CD8-positive, alpha-beta memory T cell (primary cell): Measurements from ENCODE around the gene HSD17B7. TPM values are rescaled to one million over a fixed set of nuclear protein-coding genes. Genes with fewer than 3 reads are reported as not detected.

ENCODE experiments used
- CTCF ChIA-PET: fragments of 350-600 bp; sonication (Branson Sonifier 250); formaldehyde crosslinking; loops from one replicate; lab custom pipeline; 2021; ENCODE audit warnings: antibody characterized with exemption; lab: Charles Lee
- POLR2A ChIA-PET: fragments of 350-600 bp; sonication (Branson Sonifier 250); formaldehyde crosslinking; loops from one replicate; lab custom pipeline; 2021; ENCODE audit warnings: antibody characterized with exemption; lab: Charles Lee
- DNase-seq, 5 donors: peaks; one replicate each; pipeline versions ENCODE4 v3.0.0 to v3.0.0-alpha.2; 2020 to 2022; ENCODE audit warnings: mixed read lengths in 1 of 5
- H3K27ac ChIP-seq: one replicate; pipeline ENCODE4 v1.7.0; 2013; ENCODE audit warnings: low read depth, mild to moderate bottlenecking, low read length, moderate library complexity
- H3K27me3 ChIP-seq: 2 replicates; pipeline ENCODE4 v1.7.0; 2013; ENCODE audit warnings: low read length, mild to moderate bottlenecking; ENCODE audit not compliant: insufficient read depth, poor library complexity, severe bottlenecking
- H3K36me3 ChIP-seq: 2 replicates; pipeline ENCODE4 v1.7.0; 2013; ENCODE audit warnings: mild to moderate bottlenecking, low read length, moderate library complexity; ENCODE audit not compliant: insufficient read depth
- H3K4me1 ChIP-seq: 2 replicates; pipeline ENCODE4 v1.7.0; 2013; ENCODE audit warnings: mild to moderate bottlenecking, low read length, moderate library complexity; ENCODE audit not compliant: insufficient read depth
- H3K4me3 ChIP-seq: 2 replicates; pipeline ENCODE4 v1.7.0; 2013; ENCODE audit warnings: mild to moderate bottlenecking, low read length
- H3K9me3 ChIP-seq: 2 replicates; pipeline ENCODE4 v1.7.0; 2013; ENCODE audit warnings: mild to moderate bottlenecking, low read length
- H3K27ac Mint-ChIP-seq, 8 donors: one replicate each; pipeline ENCODE4 v1.8.0; 2020 to 2021; ENCODE audit warnings: mixed read lengths in 8 of 8, mild to moderate bottlenecking in 6 of 8, inconsistent platforms in 3 of 8, moderate library complexity in 3 of 8
- H3K27me3 Mint-ChIP-seq, 2 donors: one replicate each; pipeline ENCODE4 v1.8.0; 2020 to 2021; ENCODE audit warnings: mixed read lengths in 2 of 2, mild to moderate bottlenecking in 1 of 2, moderate library complexity in 1 of 2
- H3K36me3 Mint-ChIP-seq, 3 donors: one replicate each; pipeline ENCODE4 v1.8.0; 2020 to 2021; ENCODE audit warnings: mixed read lengths in 3 of 3, inconsistent platforms in 1 of 3, mild to moderate bottlenecking in 1 of 3
- H3K4me1 Mint-ChIP-seq, 3 donors: one replicate each; pipeline ENCODE4 v1.8.0; 2020 to 2021; ENCODE audit warnings: mixed read lengths in 3 of 3, inconsistent platforms in 1 of 3, mild to moderate bottlenecking in 1 of 3
- H3K4me3 Mint-ChIP-seq, 7 donors: one replicate each; pipeline ENCODE4 v1.8.0; 2020 to 2021; ENCODE audit warnings: mixed read lengths in 7 of 7, mild to moderate bottlenecking in 6 of 7, moderate library complexity in 4 of 7, inconsistent platforms in 2 of 7
- H3K9me3 Mint-ChIP-seq, 5 donors: one replicate each; pipeline ENCODE4 v1.8.0; 2020 to 2022; ENCODE audit warnings: mixed read lengths in 5 of 5, mild to moderate bottlenecking in 3 of 5, moderate library complexity in 2 of 5, inconsistent platforms in 1 of 5
- polyA plus RNA-seq: library from polyadenylated mRNA; unstranded; fragments of 300-500 nt; fragmentation: Illumina TruSeq; gene quantifications from one replicate; pipeline ENCODE4 v1.2.3, GENCODE V29; 2021
- total RNA-seq, 2 experiments: library from RNA; stranded (reverse); gene quantifications; one replicate each; pipeline ENCODE4 v1.2.3, GENCODE V29; 2021

HSD17B7 gene
- total and polyA plus RNA-seq, 3 experiments from 2014 or later, result 18.7 to 22.6 (median 20.4) TPM

DNA sequence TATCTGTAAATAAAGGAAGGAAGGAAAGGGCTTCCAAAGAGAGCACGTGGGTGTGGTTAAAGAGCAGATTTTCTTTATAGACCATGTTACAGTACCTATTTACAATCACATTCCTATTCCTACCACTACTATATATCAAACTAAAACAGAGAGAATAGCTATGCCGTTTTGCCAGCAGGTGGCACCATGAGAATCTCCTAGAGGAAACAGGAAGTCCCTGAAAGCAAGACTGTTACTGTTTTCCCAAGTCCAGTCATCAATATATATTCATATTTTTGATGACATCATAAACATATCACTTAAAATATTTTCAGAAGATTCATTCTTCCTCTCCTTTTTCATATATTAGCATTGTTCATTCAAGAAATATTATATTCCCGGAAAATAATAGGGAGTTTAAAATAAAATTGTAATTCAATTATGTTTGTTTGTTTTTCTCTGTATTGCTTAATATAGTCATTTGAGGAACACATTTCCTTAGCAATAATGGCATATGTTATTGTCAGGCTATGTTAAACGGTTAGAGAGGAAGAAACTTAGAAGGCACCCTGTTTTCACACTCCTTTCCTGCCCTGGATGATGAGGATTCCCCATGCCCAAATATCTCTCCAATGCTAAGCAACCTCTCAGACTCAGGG is 63.9 kb downstream of the HSD17B7 start:
- Mint-ChIP-seq H3K4me3 (no peak overlapping the region), H3K27me3 (peaks cover 4 to 11% of the 10 kb centered on the region in 2 donors), H3K27ac (no peak overlapping the region), H3K4me1 (no peaks in the 10 kb centered on the region), H3K9me3 (no peaks in the 10 kb centered on the region), H3K36me3 (no peaks in the 10 kb centered on the region)
- Histone ChIP-seq H3K9me3 (no peaks in the 10 kb centered on the region), H3K27me3 (no peaks in the 10 kb centered on the region), H3K4me3 (no peak overlapping the region), H3K27ac (no peak overlapping the region), H3K36me3 (no peaks in the 10 kb centered on the region), H3K4me1 (no peaks in the 10 kb centered on the region)
- ChIA-PET POLR2A (interaction anchor here (0.5 kb wide), 1 partner anchor 114 kb away, joined by 3 read pairs; no protein-coding TSS in a partner anchor), CTCF (interaction anchor here (1.3 to 2.3 kb wide), 3 partner anchors 456 to 466 kb away, joined by 4 to 25 read pairs (median 4); no protein-coding TSS in a partner anchor)
- DNase-seq, result peak; percentile 13 to 64 (median 25)

DNA sequence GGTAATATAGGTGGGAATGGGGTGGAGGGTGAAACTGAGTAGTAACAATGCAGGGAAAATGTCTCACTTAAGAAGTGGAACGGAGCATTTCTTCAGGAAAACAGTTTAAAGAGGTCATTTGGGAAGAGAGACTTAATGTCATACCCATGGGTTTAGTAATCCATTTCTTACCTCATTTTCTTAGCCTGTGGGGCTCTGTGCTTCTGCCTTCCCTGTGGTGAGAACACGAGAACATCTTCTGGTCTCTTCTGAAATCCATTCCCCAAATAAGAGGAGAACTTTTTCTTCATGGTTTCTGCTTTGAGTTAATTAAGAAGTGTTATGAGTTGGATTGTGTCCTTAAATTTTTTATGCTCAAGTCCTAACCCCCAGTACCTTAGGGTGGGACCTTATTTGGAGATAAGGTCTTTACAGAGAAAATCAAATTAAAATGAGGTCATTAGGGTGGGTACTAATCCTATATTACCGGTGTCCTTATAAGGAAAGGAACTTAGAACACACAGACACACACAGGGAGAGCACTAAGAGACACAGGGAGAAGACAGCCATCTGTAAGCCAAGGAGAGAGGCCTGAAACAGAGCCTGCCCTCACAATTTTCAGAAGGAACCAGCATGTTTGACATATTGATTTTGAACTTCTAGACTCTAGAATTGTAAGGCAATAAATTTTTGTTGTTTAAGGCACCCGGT is 65.1 kb downstream of the HSD17B7 start:
- ChIA-PET CTCF (no interaction called here), POLR2A (no interaction called here)

DNA sequence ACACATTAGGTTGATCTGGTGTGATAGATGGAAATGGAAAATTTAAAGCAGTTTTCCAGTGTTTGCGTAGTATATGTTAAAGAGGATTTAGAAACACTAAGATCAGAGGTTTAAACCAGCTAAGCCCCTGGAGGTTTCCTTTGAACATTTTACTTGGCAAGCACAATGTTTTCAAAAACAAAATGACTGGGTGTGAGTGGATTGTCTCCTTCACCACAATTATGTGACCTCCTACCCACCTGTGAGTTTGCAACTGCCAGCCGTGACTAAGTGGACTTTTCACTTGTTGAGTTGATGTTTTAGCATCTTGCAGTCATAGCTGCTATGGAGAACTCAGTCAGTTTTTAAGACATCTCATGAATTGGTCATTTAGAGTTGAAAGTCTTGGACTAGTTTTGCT is 65.8 kb downstream of the HSD17B7 start:
- Histone ChIP-seq H3K9me3 (no peaks in the 10 kb centered on the region), H3K36me3 (no peaks in the 10 kb centered on the region), H3K27ac (no peak overlapping the region), H3K4me3 (no peak overlapping the region), H3K27me3 (no peaks in the 10 kb centered on the region), H3K4me1 (no peaks in the 10 kb centered on the region)
- Mint-ChIP-seq H3K4me3 (no peak overlapping the region), H3K36me3 (no peaks in the 10 kb centered on the region), H3K9me3 (no peaks in the 10 kb centered on the region), H3K27me3 (peaks cover 6 to 11% of the 10 kb centered on the region in 2 donors), H3K4me1 (no peaks in the 10 kb centered on the region), H3K27ac (no peak overlapping the region)
- CTCF ChIA-PET, result no interaction called here
- no peak for DNase-seq
- POLR2A ChIA-PET, result no interaction called here

More for the DNA sequence above, 65.1 kb downstream of the HSD17B7 start:
- Mint-ChIP-seq H3K27ac (no peak overlapping the region), H3K27me3 (peaks cover 8 to 11% of the 10 kb centered on the region in 2 donors), H3K4me3 (no peak overlapping the region), H3K36me3 (no peaks in the 10 kb centered on the region), H3K4me1 (no peaks in the 10 kb centered on the region), H3K9me3 (no peaks in the 10 kb centered on the region)
- Histone ChIP-seq H3K9me3 (no peaks in the 10 kb centered on the region), H3K27me3 (no peaks in the 10 kb centered on the region), H3K27ac (no peak overlapping the region), H3K4me3 (no peak overlapping the region), H3K36me3 (no peaks in the 10 kb centered on the region), H3K4me1 (no peaks in the 10 kb centered on the region)
- no peak for DNase-seq

DNA sequence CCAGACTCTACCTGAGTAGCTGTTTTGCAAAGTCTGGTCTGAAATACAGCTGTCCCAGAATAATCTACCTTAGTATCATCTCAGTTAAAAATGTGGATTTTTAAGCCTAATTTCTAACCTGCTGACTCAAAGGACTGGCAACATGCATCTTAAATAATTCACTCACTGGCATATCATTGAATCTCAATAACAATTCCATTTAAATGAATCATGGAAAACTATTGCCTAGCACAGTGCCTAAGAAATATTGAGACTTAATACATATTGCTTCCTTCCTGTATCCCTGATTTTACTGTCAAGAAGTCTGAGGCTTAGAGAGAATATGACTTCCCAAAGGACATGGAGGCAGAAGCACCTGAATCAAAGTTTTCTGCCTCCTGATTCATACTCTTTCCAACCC is 67.3 kb downstream of the HSD17B7 start:
- CTCF ChIA-PET, result no interaction called here

DNA sequence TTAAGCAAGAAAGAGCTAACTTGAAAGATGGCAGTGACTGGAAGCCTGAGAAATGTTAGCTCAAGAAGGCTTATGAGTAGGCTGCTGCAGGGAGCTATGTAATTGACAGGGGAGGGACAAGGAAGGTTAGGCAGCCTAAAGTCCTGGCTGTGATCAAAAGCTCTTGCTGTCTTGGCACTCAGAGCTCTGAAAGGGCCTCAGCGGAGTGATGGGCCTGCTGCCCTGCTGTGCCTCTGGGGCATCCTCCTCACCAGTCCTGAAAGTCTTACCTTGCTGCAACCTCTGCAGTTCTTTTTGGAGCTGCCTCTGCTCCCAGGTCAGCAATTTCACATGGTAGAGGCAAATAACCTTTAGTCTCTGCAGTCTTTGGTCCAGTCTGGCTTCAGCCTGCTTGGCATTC is 68.7 kb downstream of the HSD17B7 start:
- no peak for DNase-seq
- no peaks in the 10 kb centered on the region for H3K36me3 ChIP-seq
- H3K27me3 ChIP-seq, result no peaks in the 10 kb centered on the region
- Mint-ChIP-seq H3K27me3 (peaks cover 19 to 25% of the 10 kb centered on the region in 2 donors), H3K4me3 (no peak overlapping the region), H3K9me3 (peaks cover 0 to 3% (median 0%) of the 10 kb centered on the region in 5 donors), H3K4me1 (no peaks in the 10 kb centered on the region), H3K36me3 (no peaks in the 10 kb centered on the region), H3K27ac (no peak overlapping the region)
- H3K27ac ChIP-seq, result no peak overlapping the region
- H3K4me1 ChIP-seq, result no peaks in the 10 kb centered on the region
- ChIA-PET POLR2A (no interaction called here), CTCF (interaction anchor here (1.1 kb wide), 1 partner anchor 11 kb away, joined by 4 read pairs; no protein-coding TSS in a partner anchor)
- no peak overlapping the region for H3K4me3 ChIP-seq
- H3K9me3 ChIP-seq, result no peaks in the 10 kb centered on the region

More for the DNA sequence above, 67.3 kb downstream of the HSD17B7 start:
- H3K27me3 ChIP-seq, result no peaks in the 10 kb centered on the region
- Mint-ChIP-seq H3K36me3 (no peaks in the 10 kb centered on the region), H3K4me3 (no peak overlapping the region), H3K9me3 (no peaks in the 10 kb centered on the region), H3K27ac (no peak overlapping the region), H3K27me3 (peaks cover 12 to 17% of the 10 kb centered on the region in 2 donors), H3K4me1 (no peaks in the 10 kb centered on the region)
- POLR2A ChIA-PET, result no interaction called here
- H3K4me3 ChIP-seq, result no peak overlapping the region
- H3K27ac ChIP-seq, result no peak overlapping the region
- no peak for DNase-seq
- H3K36me3 ChIP-seq, result no peaks in the 10 kb centered on the region
- no peaks in the 10 kb centered on the region for H3K9me3 ChIP-seq
- H3K4me1 ChIP-seq, result no peaks in the 10 kb centered on the region

DNA sequence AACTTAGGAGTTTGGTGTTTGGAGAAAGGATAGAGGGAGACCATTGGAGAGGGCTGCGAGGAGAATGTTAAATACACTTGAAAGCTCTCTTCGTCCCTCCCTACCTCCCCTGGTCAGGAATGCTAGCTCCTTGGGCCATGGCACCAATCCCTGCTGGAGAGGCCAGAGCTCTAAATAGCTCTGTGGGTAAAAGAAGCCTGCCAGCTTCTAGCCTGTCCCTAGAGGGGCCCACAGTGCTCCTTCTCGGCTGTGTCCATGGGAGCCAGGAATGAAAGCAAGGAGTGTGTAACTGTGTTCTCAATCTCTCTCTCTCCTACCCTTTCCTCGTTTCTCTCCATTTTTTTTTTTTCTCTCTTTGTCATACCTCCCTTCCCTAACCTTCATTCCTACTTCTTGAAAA is 70.6 kb downstream of the HSD17B7 start, which contains the start of gene CCDC190:
Gene CCDC190 (minus strand): TSS at position 75 of the 400 bp plus-strand sequence. CDS start 1,529 bp downstream, outside the sequence.
- no peak within 1 kb of the TSS for H3K4me3 ChIP-seq
- H3K27me3 ChIP-seq, result no peaks in the 10 kb centered on the region
- no peaks in the 10 kb centered on the region for H3K36me3 ChIP-seq
- Mint-ChIP-seq H3K27ac (no peak within 1 kb of the TSS), H3K4me3 (no peak within 1 kb of the TSS), H3K9me3 (peaks cover 0 to 3% (median 0%) of the 10 kb centered on the region in 5 donors), H3K36me3 (no peaks in the 10 kb centered on the region), H3K4me1 (no peaks in the 10 kb centered on the region), H3K27me3 (peaks cover 25 to 32% of the 10 kb centered on the region in 2 donors)
- no peak for DNase-seq
- ChIA-PET CTCF (interaction anchor here (1.7 kb wide), 1 partner anchor 13 kb away, joined by 5 read pairs; no protein-coding TSS in a partner anchor), POLR2A (no interaction called here)
- H3K9me3 ChIP-seq, result no peaks in the 10 kb centered on the region
- H3K4me1 ChIP-seq, result no peaks in the 10 kb centered on the region
- H3K27ac ChIP-seq, result no peak within 1 kb of the TSS

DNA sequence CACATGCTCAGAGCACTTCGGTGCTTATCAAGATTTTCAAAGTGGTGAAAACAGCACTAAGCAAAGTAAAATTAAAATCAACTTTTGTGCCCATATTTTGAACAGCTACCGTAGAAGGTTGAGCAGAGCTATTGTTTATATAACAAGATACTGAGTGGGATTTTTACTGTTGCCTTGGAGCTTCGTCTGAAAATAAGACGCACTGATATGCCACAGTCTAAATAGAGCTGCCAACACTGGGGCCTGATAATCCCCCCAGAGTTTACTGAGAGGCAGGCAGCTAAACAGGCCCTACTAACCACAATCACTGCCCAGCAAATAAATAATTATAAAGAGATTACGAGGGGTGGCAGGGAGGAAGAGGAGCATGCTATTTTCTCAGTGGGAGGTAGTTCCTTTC is 71.1 kb downstream of the HSD17B7 start:
- H3K4me3 Mint-ChIP-seq, result no peak overlapping the region

More for the DNA sequence above, 71.1 kb downstream of the HSD17B7 start:
- no peaks in the 10 kb centered on the region for H3K9me3 ChIP-seq
- no peak for DNase-seq
- H3K4me1 Mint-ChIP-seq, result no peaks in the 10 kb centered on the region
- no peaks in the 10 kb centered on the region for H3K4me1 ChIP-seq
- CTCF ChIA-PET, result interaction anchor here (1.7 kb wide), 1 partner anchor 13 kb away, joined by 5 read pairs; no protein-coding TSS in a partner anchor
- H3K27ac ChIP-seq, result no peak overlapping the region
- no peak overlapping the region for H3K4me3 ChIP-seq
- no peaks in the 10 kb centered on the region for H3K27me3 ChIP-seq
- H3K36me3 Mint-ChIP-seq, result no peaks in the 10 kb centered on the region
- no peaks in the 10 kb centered on the region for H3K36me3 ChIP-seq
- H3K9me3 Mint-ChIP-seq, result peaks cover 0 to 3% (median 0%) of the 10 kb centered on the region in 5 donors
- POLR2A ChIA-PET, result no interaction called here
- no peak overlapping the region for H3K27ac Mint-ChIP-seq
- peaks cover 25 to 32% of the 10 kb centered on the region in 2 donors for H3K27me3 Mint-ChIP-seq
